ENCODE data around the gene PRSS2. TPM values are rescaled to one million over a fixed set of nuclear protein-coding genes. Genes with fewer than 3 reads are reported as not detected.

Gene PRSS2
- total RNA-seq, 1 donor from 2014 or later: not detected

DNA sequence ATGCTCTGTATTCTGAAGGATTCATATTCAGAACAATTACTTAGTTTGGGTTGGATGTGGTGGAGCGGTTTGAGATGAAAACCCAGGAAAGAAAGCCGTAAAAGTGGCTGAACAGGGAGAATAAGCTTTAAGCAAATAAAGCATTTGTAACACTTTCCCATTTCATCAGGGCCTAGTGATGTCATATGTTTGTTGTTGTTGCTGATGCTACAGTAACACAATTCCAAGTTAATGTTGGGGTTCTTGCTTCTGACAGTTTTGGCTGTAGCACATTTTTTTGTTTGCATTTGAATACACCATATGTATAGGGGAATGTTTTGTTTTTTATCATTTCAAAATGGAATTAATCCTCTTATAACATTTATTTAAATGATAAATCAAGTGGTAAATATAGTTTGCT is 43.7 kb downstream of the PRSS2 start:
- no peak for DNase-seq
- Mint-ChIP-seq H3K4me3 (no peak overlapping the region), H3K36me3 (ENCODE audit: low read depth) (no peaks in the 10 kb centered on the region), H3K4me1 (peaks cover 53% of the 10 kb centered on the region), H3K27me3 (no peaks in the 10 kb centered on the region), H3K27ac (no peak overlapping the region), H3K9me3 (no peaks in the 10 kb centered on the region)
- intact Hi-C loops (cut with micrococcal nuclease): no loop called here
- POLR2A ChIA-PET: interaction anchor here (4.6 to 12.5 kb wide), 2 partner anchors 24 to 40 kb away, joined by 31 to 1916 read pairs; partner anchors contain the start of gene EPHB6
- TF ChIP-seq, protein P1, sequence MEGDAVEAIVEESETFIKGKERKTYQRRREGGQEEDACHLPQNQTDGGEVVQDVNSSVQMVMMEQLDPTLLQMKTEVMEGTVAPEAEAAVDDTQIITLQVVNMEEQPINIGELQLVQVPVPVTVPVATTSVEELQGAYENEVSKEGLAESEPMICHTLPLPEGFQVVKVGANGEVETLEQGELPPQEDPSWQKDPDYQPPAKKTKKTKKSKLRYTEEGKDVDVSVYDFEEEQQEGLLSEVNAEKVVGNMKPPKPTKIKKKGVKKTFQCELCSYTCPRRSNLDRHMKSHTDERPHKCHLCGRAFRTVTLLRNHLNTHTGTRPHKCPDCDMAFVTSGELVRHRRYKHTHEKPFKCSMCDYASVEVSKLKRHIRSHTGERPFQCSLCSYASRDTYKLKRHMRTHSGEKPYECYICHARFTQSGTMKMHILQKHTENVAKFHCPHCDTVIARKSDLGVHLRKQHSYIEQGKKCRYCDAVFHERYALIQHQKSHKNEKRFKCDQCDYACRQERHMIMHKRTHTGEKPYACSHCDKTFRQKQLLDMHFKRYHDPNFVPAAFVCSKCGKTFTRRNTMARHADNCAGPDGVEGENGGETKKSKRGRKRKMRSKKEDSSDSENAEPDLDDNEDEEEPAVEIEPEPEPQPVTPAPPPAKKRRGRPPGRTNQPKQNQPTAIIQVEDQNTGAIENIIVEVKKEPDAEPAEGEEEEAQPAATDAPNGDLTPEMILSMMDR (IDR thresholded peaks at IDR 0.05): no peak
- CTCF ChIA-PET: interaction anchor here (0.7 to 12.4 kb wide), 7 partner anchors 25 to 181 kb away, joined by 3 to 571 read pairs (median 34); partner anchors contain the start of gene EPHB6
- ATAC-seq (ENCODE audit: low read depth): no peak

DNA sequence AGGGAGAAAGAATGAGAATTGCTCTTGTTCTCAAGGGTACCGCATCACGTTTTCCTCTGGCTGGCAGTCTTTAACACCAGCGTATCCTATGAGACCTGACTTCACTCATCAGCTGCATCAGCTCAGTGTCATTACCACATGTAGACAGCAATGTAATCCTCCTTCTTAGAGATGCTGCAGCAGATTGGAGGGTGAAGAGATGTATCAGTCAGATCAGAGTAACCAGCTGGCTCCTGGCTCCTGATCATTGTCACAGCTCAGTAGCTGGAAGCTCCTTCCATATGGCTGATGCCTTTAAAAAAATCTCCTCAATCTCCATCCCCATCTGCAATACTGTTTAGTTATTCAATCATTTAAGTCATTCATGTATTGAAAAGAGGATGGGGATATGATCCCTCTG is 44.4 kb downstream of the PRSS2 start:
- H3K36me3 Mint-ChIP-seq (ENCODE audit: low read depth): no peaks in the 10 kb centered on the region
- intact Hi-C loops (cut with micrococcal nuclease): no loop called here

DNA sequence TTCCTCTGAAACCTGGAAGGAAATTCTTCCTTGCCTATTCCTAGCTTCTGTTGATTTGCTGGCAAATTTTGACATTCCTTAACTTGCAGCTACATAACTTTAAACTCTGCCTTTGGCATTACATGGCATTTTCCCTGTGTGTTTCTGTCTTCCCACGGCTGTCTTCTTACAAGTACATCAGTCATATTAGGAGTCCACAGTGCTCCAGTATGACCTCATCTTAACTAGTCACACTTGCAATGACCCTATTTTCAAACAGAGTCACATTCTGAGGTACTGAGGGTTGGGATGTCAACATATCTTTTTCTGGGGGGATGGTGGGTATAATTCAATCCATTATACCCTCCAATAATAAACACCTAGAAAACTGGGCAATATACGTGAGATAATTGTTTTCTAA is 46.7 kb downstream of the PRSS2 start:
- POLR2A ChIA-PET: no interaction called here
- no peak for ATAC-seq (ENCODE audit: low read depth)
- intact Hi-C loops (cut with micrococcal nuclease): no loop called here
- no peak for DNase-seq
- Mint-ChIP-seq H3K36me3 (ENCODE audit: low read depth) (no peaks in the 10 kb centered on the region), H3K27ac (no peak overlapping the region), H3K4me1 (peaks cover 23% of the 10 kb centered on the region), H3K9me3 (peaks cover 9% of the 10 kb centered on the region), H3K4me3 (no peak overlapping the region), H3K27me3 (no peaks in the 10 kb centered on the region)
- TF ChIP-seq, protein P1 (IDR thresholded peaks at IDR 0.05): no peak
- CTCF ChIA-PET: interaction anchor here (1.0 kb wide), 1 partner anchor 185 kb away, joined by 4 read pairs; no protein-coding TSS in a partner anchor

More for the DNA sequence above, 44.4 kb downstream of the PRSS2 start:
- POLR2A ChIA-PET: interaction anchor here (12.5 kb wide), 1 partner anchor 24 kb away, joined by 1916 read pairs; no protein-coding TSS in a partner anchor
- Mint-ChIP-seq H3K4me3 (no peak overlapping the region), H3K9me3 (no peaks in the 10 kb centered on the region), H3K27ac (no peak overlapping the region), H3K4me1 (peaks cover 46% of the 10 kb centered on the region), H3K27me3 (no peaks in the 10 kb centered on the region)
- ATAC-seq (ENCODE audit: low read depth): no peak
- TF ChIP-seq, protein P1 (IDR thresholded peaks at IDR 0.05): no peak
- CTCF ChIA-PET: interaction anchor here (1.8 to 12.4 kb wide), 4 partner anchors 25 to 182 kb away, joined by 4 to 571 read pairs (median 178); no protein-coding TSS in a partner anchor
- DNase-seq: no peak

DNA sequence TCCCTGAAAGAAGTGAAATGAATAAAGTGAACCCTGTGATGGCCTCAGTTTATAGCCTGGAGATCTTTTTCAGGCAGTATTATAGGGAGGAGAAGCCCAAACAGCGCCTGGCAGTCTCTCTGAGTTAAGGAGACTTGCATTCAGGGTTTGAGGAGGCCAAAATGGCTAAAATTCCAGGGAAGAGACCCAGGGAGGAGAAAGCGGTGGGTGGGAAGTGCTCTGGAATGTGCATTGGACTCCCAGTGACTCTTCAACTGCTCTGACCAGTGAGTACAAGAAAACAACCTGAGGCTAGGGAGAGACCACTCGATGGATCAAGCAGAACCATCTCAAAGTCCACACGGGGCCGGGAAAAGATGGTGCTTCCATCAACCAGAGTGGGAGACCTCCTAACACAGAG is 48.8 kb downstream of the PRSS2 start:
- Mint-ChIP-seq H3K36me3 (ENCODE audit: low read depth) (no peaks in the 10 kb centered on the region), H3K9me3 (peaks cover 15% of the 10 kb centered on the region), H3K27ac (no peak overlapping the region), H3K27me3 (no peaks in the 10 kb centered on the region), H3K4me1 (peaks cover 4% of the 10 kb centered on the region), H3K4me3 (no peak overlapping the region)
- ATAC-seq (ENCODE audit: low read depth): no peak
- DNase-seq: no peak
- POLR2A ChIA-PET: interaction anchor here (1.0 kb wide), 1 partner anchor 35 kb away, joined by 4 read pairs; the partner anchor contains the start of gene EPHB6
- TF ChIP-seq, protein P1 (IDR thresholded peaks at IDR 0.05): no peak
- intact Hi-C loops (cut with micrococcal nuclease): no loop called here
- CTCF ChIA-PET: interaction anchor here (0.7 to 2.3 kb wide), 3 partner anchors 8 to 187 kb away, joined by 3 to 7 read pairs (median 4); no protein-coding TSS in a partner anchor

DNA sequence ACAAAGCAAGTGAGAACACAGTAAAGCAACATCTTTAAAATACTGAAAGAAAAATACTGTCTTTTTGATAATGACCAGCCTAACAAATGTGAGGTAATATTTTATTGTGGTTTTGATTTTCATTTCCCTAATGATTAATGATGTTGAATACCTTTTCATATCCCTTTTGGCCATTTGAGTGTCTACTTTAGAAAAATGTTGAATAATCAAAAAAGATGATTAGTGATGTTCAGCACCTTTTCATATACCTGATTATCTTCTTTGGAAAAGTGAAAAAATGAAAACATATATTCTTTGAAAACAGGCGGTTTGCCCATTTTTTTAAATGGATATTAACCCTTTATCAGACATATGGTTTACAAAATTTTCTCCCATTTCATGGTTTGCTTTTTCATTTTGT is 51.9 kb downstream of the PRSS2 start:
- H3K27ac Mint-ChIP-seq: no peak overlapping the region
- CTCF ChIA-PET: no interaction called here
- TF ChIP-seq, protein P1 (IDR thresholded peaks at IDR 0.05): no peak
- no peaks in the 10 kb centered on the region for H3K27me3 Mint-ChIP-seq
- H3K36me3 Mint-ChIP-seq (ENCODE audit: low read depth): no peaks in the 10 kb centered on the region
- no peaks in the 10 kb centered on the region for H3K4me1 Mint-ChIP-seq
- intact Hi-C loops (cut with micrococcal nuclease): no loop called here
- peaks cover 19% of the 10 kb centered on the region for H3K9me3 Mint-ChIP-seq
- H3K4me3 Mint-ChIP-seq: no peak overlapping the region
- ATAC-seq (ENCODE audit: low read depth) (no peak), DNase-seq (no peak)
- POLR2A ChIA-PET: no interaction called here

Other genes with a start within 250 kb of the PRSS2 start
- gene PRSS1, start 21.5 kb upstream of the PRSS2 start, total RNA-seq: not detected in 2 replicates
- 20.9 and 21.4 TPM in 2 replicates for gene EPHB6, start 84.1 kb downstream of the PRSS2 start, total RNA-seq
- not detected in 2 replicates for gene TRPV6, start 114.8 kb downstream of the PRSS2 start, total RNA-seq
- 0.11 and 0.17 TPM in 2 replicates for gene TRPV5, start 162.8 kb downstream of the PRSS2 start, total RNA-seq
- not detected in 2 replicates for gene LLCFC1, start 168.5 kb downstream of the PRSS2 start, total RNA-seq
- 0.37 and 1.2 TPM in 2 replicates for gene KEL, start 191.4 kb downstream of the PRSS2 start, total RNA-seq